Measurements from ENCODE around the gene KCNH1.

- no peak for TF ChIP-seq ATF3 (IDR thresholded peaks at IDR 0.05)
- TF ChIP-seq, protein P1, sequence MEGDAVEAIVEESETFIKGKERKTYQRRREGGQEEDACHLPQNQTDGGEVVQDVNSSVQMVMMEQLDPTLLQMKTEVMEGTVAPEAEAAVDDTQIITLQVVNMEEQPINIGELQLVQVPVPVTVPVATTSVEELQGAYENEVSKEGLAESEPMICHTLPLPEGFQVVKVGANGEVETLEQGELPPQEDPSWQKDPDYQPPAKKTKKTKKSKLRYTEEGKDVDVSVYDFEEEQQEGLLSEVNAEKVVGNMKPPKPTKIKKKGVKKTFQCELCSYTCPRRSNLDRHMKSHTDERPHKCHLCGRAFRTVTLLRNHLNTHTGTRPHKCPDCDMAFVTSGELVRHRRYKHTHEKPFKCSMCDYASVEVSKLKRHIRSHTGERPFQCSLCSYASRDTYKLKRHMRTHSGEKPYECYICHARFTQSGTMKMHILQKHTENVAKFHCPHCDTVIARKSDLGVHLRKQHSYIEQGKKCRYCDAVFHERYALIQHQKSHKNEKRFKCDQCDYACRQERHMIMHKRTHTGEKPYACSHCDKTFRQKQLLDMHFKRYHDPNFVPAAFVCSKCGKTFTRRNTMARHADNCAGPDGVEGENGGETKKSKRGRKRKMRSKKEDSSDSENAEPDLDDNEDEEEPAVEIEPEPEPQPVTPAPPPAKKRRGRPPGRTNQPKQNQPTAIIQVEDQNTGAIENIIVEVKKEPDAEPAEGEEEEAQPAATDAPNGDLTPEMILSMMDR (IDR thresholded peaks at IDR 0.05; ENCODE audit: low read depth, low read length, missing input control): no peak
- TF ChIP-seq YY1 (IDR thresholded peaks at IDR 0.05): no peak
- TF ChIP-seq FOXA1 (IDR thresholded peaks at IDR 0.05): no peak
- no peak for TF ChIP-seq MAX (IDR thresholded peaks at IDR 0.05)
- TF ChIP-seq RAD21 (IDR thresholded peaks at IDR 0.05): no peak
- TF ChIP-seq GABPA (IDR thresholded peaks at IDR 0.05 in 1 of 2, conservative IDR thresholded peaks at IDR 0.05 in 1 of 2): no peak
- TF ChIP-seq REST (IDR thresholded peaks at IDR 0.05): no peak
- TF ChIP-seq ZBTB33 (IDR thresholded peaks at IDR 0.05): no peak
Measured at GRCh38 chr1:210731193-210731592, 402.8 kb downstream of the KCNH1 start.
